Dermis microvascular lymphatic vessel endothelial cell (primary cell): Measurements from ENCODE around the gene SELENON. TPM values are rescaled to one million over a fixed set of nuclear protein-coding genes. Genes with fewer than 3 reads are reported as not detected.

ENCODE experiments used
- DNase-seq, 2 donors: peaks; one replicate each; pipeline versions ENCODE4 v3.0.0 to v3.0.0-alpha.2; 2010; ENCODE audit warnings: low read depth in 2 of 2
- total RNA-seq: library from RNA; depleted of rRNA; stranded (reverse); fragments of >200 nt; gene quantifications from 2 replicates; pipeline ENCODE4 v1.2.1, GENCODE V29; 2014

Gene SELENON, protein sequence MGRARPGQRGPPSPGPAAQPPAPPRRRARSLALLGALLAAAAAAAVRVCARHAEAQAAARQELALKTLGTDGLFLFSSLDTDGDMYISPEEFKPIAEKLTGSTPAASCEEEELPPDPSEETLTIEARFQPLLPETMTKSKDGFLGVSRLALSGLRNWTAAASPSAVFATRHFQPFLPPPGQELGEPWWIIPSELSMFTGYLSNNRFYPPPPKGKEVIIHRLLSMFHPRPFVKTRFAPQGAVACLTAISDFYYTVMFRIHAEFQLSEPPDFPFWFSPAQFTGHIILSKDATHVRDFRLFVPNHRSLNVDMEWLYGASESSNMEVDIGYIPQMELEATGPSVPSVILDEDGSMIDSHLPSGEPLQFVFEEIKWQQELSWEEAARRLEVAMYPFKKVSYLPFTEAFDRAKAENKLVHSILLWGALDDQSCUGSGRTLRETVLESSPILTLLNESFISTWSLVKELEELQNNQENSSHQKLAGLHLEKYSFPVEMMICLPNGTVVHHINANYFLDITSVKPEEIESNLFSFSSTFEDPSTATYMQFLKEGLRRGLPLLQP
- 23.0 and 45.6 TPM in 2 replicates for total RNA-seq

DNA sequence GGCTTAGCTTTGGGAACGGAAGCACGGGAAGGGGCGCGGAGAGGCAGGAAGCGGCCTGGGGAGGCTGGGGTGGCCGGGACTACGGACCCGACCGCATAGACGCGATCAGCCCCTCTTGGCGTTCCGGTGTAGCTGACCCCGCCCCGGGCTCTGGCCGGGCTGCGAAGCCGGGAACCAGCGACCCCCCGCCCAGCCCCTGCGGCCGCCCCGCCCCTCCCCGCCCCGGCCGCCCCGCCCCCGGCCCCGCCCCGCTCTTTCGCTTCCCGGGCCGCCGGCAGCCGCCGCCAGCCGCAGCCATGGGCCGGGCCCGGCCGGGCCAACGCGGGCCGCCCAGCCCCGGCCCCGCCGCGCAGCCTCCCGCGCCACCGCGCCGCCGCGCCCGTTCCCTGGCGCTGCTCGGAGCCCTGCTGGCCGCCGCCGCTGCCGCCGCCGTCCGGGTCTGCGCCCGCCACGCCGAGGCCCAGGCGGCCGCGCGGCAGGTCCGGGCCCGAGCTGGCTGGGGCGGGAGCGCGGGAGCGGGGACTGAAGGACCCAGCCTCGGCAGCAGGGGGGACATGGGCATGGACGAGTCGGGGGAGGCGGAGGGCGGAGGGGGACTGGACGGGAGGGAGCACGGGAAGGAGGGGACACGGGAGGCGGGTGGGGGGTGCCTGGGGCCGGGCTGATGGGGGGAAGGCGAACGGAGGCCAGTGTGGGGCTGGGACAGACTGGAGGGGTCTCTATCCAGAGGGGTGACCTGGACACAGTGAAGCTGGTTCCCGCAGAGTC lies at the start of gene SELENON:
SELENON (plus strand) TSS at position 259 of the 768 bp plus-strand sequence; CDS start at position 297, 38 bp downstream.
- DNase-seq, result peak; percentile 54 to 61

DNA sequence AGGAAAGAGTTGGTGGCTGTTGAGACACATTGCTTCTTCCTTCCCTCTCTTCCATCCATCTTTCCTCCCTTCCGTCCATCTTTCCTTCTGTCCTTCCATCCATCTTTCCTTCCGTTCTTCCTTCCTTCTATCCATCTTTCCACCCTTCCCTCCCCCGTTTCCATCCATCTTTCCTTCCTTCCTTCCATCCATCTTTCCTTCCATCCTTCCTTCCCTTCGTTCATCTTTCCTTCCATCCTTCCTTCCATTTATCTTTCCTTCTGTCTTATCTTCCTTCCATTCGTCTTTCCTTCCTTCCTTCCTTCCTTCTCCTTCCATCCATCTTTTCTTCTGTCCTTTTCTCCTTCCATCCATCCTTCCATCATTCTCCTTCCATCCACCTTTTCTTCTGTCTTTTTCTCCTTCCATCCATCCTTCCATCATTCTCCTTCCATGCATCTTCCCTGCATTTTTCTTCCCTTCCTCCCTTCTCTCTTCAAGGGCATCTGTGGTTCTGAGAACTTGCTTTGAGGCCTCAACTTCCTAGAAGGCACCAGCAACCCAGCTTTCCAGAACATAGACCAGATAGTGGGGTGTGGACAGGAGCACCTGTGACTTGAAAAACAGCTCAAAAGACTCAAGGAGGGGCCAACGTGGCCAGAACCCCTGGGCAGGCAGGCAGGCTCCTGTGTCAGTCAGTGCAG lies 48.9 kb upstream of the SELENON start:
- DNase-seq, result no peak

DNA sequence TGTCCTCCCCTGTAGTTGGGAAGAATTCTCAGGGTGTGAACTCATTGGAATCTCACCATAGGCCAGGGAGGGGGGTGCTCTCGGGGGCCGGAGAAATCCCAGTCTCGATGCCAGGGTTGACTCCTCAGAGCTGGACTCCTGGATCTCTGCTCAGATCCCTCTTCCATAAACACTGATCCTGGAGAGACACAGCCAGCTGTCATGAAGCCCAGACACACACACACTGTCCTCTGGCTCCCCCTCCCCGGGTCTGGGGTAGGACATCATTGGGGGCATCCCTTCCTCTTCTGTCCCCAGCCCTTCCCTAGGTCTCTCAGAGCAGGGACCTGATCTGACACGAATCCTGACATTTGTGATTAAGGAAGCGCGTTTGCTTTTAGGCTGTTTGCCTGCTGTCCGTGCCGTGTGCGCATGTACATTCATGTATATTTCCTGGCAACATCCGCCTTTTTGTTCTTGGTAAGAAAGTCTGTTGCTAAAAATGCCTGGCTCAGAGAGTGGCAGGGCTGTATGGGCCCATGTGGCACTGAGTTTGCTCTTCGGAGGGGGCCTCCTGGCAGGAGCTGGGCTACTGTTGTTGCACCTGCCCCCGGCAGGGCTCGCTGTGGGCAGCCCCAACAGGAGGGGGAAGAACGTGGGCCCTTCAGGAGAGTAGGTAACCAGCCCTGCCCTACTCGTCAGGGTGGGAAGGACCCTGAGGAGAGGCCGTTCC lies 45.4 kb upstream of the SELENON start:
- DNase-seq, result peak in 1 of 2 donors; percentile 33

DNA sequence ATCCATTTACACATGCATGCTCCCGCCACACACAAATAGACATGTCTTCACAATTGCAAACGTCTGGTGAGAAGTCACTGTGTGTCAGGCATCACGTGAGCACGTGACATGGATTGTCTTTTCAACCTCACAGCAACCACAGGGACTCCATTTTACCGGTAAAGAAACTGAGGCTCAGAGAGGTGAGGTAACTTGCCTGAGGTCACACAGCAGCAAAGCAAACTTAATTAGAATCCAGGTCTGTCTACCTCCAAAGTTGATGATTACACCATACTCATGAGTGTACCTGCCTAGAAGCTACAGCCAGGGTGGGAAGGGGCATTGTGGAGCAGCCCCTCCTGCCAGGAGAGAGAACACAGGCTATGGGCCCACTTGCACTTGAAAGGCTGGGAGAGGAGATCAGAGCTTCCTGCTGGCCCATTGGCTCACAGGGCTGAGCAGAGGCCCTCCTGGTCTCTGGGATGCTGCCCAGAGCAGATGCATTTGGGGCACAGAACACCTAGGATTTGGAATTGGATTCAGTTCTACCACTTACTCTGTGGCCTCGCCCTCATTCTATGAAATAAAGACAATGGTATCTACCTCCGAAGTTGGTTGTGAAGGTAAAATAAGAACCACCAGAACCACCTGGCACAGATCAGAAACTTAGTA lies 44.4 kb upstream of the SELENON start:
- DNase-seq, result no peak

DNA sequence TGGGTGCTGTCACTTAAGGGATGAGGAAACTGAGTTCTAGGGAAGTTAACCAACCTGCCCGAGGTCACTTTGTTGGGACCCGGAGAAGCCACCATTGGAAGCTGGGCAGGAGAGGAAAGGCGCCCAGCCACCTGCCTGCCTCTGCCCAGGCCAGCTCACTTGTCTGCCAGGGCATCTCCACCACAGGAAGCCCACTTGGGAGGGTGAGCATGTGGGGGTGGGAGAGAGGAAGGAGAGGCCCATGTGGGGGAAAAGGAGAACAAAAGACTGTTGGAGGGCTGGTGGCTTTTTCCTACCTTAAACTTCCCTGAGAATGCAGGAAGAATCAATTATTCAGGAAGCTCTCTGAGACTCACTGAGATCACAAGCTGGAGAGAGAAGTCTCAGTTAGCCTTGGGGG lies 43.8 kb upstream of the SELENON start:
- no peak for DNase-seq

DNA sequence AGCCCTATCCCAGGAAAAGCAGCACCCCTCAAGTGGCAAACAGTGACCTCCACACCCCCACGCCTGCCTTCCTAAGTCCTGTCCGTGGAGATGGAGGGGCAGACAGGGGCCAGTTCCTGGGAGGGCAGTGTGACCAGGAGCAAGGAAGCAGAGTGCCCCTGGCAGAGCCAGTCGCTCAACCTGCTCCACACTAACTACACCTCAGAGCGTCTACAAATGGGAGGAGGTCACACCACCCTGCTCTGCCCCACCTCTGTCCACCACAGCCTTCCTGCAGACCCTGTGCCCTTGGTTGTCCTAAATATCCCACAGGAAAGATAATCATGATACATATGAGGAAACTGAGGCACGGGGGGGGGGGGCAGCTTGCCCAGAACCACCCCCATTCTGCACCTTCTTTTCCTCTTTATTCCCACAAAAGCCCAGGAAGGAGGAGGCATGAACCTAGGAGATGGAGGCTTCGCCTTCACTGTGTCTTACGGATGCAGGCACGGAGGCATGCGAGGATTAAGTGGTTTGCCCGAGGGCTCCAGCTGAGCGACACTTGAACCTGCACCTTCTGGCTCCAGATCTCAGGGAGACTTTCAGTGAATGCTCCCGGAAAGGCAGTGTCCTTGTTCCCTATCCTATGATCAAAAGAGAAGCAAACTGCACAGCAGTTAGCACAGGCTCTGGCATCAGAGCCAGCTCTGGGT lies 42.7 kb upstream of the SELENON start:
- DNase-seq, result no peak

DNA sequence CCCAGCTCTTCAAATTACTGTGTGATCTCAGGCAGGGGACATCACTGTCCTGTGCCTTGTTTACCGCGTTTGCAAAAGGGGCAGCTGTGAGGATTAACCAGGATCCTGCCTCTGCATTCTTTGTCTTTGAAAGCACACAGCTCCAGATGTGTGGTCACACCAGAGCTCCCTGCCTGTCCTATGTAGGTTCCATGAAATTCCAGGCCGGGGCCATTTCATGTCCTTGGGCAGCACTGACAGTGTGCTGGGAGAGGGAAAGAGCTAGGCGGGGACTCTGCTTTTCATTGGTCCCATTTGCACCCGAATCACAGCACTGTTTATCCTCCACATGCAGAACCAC lies 42.2 kb upstream of the SELENON start:
- DNase-seq, result no peak

DNA sequence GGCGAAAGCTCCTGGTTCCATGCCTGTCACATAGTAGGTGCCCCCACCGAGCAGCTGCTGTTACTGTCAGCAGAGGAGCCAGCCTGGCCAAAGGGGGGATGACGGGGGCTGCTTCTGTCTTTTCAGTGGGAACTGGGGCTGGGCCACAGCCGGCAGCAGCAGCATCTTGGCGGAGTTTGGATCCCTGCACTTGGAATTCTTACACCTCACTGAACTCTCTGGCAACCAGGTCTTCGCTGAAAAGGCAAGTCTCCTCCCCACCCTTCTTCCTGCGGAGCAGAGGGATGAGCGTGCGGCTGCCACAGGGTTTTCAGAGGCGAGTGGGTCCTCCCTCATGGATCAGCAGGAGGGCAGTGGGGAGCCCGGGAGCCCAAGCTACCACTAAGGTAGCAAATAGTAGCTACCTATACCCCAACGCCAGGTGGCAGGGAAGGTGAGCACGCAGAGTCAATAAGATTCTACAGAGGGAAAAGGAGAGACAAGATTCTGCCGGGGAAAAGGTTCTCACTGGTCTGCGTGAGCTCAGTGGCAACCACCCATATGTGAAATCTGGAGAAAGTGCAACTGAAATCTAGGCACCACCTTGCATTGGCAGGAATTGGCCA lies 41.4 kb upstream of the SELENON start:
- DNase-seq, result no peak

DNA sequence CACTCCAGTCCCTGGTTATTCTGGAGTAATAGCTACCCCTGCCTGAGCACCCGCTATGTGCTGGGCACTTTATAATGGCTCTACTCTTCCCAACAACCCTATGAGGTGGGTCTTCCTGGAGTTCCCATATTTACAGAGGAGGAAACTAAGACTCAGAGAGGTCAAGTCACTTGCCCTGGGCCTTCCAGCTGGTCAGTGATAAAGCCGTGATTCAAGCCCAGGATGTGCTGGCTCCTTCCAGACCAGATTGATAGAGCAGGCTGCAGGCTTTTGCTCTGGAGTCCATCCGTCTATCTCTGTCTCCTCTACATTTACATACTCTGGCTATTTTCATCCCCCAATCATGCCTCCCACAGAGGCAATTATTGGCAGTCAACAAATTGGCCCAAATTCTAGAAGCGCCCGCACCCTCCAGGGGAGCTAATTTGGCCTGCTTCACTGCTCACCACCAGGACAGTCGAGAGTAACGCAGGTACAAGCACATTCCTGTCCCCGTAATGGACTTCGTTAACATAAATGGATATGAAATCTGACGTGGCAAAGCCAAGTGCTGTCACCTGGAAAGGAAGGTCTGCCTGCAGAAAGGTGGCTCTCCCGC lies 39.8 kb upstream of the SELENON start:
- no peak for DNase-seq

DNA sequence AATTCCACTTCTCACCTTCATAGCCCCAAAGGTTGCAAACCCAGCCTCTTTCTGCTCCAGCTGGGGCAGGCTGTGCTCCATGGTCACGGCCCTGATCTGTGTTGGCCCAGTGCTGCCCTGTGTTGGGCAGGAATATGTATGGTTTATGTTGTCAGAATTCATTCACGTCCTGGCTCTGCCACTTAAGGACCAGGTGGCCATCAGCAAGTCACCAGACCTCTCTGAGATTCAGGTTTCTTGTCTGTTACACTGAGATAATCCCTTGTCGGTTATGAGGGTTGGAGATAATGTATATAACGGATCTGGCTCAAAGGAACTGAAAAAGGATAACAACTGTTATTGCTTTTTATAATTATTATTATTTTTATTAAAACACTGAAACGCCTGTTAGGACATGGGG lies 39.1 kb upstream of the SELENON start:
- DNase-seq, result no peak

DNA sequence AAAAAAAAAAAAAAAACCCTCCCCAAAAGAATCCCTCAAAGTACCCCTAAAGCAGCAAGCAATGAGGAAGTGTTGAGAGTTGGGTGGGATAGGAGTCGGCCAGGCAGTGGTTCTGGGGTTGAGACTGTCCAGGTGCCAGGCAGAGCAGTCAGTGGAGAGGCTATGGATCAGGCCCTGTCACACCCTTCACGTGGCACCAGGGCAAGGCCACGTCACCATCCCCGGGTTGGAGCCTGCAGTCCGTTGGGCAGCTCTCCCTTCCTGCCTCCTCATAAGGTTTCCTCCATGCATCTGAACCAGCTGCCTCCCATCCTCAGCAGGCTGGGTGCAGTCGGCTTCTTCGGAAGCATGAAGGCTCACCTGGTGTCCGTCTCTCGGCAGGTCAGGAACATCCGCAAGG lies 36.5 kb upstream of the SELENON start:
- DNase-seq, result no peak

DNA sequence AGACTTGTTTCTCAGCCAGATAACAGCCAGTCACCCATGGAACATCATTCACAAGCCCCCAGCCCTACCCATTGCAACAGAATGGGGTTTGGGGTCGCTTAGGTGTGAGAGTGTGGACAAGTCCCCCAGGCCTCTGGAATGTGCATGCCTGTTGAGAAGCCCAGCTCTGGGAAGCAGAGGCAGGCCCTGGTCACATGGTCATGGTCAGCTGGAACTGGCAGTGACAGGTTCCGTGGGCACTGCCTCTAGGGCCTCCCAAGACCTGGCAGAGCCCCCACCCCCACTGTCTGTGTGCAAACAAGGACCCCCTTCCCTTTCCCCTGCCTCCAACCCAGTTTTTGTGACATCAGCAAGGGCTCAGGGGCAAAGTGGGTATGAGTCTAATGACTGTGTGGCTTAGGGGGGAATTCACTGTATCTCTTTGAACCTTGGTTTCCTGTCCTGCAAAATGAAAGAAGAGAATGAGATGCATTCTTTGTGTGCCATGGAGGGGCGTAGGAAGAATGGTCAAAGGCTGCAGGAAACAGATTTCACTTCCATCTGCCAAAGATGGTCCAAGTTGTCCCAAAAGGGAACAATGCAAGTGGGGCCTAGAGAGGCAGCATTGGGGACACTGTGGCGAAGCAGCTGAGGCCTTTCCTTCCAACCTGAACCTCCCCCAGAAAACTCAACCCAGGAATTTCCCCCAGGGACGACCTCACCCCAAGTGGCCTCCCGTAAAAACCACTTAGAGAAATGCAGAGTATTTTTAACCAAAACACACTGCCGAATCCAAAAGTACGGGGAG lies 34.7 kb upstream of the SELENON start:
- peak; percentile 12 to 14 for DNase-seq

DNA sequence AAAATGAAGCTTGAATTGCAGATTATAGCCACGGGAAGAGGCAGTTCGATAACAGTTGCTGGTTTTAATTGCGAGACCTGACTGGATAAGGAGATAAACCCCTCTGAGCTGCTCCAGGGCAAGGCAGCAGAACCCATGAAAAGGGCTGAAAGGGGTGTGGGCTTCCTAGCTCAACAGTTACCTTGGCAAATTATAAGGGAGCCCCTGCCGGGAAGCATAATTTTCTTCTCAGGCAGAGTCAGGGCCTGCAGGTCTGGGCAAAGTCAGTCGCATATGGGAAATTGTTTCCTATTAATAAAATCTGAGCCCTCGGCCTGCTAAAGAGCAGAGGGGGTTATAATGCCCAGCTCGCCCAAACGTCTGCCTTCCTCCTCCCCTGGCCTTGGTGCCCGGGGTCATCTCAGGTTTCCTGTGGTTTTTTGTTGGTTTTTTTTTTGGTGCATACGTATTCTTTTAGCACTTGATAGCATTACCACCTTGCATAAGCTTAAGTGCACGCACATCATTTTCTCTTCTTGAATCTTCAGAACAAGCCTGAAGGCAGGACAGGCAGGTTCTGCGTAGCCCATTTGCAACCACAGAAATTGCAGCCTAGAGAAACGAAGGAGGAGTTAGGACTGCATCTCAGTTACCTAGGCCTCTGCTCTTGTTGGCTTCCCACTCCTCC lies 33.9 kb upstream of the SELENON start:
- DNase-seq, result no peak

DNA sequence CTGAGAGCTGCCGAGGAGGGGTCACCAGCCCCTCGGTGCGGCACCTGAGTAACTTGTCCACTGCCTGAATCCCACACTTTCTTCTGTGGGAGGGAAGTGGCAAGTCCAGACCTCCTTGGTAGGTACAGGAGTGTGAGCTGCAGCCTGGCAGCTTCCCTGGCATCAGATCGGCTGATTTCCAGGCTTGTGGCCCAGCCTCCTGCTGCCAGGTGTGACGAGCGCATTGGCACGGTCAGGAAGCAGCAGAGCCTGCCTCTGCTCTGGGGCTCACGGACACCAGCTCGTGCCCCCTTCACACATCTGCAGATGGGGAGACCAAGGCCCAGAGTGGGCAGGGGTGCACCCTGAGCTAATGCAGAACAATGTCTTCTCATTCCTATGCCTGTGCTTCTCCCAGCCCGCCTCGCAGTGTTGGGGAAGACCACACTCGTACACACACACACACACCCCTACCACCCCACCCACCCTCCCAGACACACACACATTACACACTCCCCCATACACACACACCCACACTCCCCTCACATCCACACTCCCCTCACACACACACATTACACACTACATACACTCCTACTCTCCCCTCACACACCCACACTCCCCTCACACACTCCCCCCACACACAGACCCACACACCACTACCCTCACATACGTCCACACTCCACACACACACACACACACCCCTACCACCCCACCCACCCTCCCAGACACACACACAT lies 33.1 kb upstream of the SELENON start:
- no peak for DNase-seq

DNA sequence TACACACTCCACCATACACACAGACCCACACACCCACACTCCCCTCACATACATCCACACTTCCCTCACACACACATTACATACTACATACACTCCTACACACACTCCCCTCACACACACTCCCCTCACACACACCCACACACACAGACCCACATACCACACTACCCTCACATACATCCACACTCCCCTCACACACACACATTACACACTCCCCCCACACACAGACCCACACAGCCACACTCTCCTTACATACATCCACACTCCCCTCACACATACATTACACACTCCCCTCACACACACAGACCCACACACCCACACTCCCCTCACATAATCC lies 32.6 kb upstream of the SELENON start:
- DNase-seq, result no peak

DNA sequence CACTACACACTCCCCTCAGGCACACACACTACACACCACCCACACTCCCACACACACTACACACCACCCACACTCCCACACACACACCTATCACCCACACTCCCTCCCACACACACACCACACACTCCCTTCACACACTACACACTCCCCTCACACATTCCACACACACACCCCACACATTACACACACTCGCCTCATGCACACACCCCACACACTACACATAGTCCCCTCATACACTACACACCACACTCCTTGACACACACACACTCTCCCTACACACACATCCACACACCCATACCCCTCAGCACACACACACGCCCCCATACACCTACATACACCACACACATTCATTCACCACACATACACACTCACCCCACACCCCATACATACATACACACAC lies 31.0 kb upstream of the SELENON start:
- no peak for DNase-seq

DNA sequence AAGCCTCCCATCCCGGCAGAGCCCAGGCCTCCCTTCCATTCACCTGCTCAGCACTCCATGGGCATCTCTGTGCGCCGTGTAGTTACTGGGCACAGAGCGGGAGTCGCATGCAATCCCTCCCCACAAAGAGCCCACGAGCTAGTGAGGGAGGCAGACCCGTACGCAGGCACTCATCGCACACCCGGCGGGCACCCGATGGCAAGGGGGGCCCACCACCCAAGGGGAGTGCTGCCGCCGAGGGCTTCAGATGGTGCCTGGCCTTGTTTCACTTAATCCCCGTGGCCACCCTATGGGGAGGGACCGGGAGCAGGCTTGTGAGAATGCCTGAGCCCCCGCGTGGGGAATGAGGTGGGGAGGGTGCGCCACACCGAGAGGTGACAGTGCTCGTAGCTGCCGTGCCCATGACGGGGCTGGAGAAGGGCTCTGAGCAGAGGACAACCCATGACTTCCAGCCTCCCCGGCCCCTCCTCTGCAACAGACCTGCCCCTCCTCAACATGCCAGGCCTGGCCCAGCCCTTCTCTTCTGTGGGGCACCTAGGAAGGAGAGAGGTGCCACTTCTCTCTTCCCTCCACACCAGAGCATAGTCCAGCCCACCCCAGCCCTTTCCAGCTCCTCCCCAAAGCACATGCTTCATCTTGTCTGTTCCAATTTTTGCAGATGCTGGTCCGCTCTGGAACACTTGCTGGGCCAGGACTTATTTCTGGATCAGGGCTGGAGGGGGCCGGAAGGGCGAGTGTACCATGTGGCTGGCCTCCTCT lies 30.2 kb upstream of the SELENON start:
- DNase-seq, result no peak
